GM12878 (cell line): ENCODE data around the gene RPL18. TPM values are rescaled to one million over a fixed set of nuclear protein-coding genes. Genes with fewer than 3 reads are reported as not detected.

Experiments used
- ATAC-seq: fragments of 200-7000 bp; cut with Tn5 transposase; 3 replicates; pipeline ENCODE4 v1.9.1; 2020; ENCODE audit warnings: mild to moderate bottlenecking, moderate library complexity
- BruUV-seq: library from RNA; stranded (reverse); fragments of 400-500 nt; replicated peaks from 2 replicates; lab custom pipeline; 2021; lab: Mats Ljungman, UMichigan
- CTCF ChIA-PET: fragments of 300-600 bp; sonication (Branson Sonifier 250); formaldehyde crosslinking; extraction: SDS; loops from one replicate; lab custom pipeline; 2021; ENCODE audit warnings: inconsistent platforms; lab: Yijun Ruan, JAX
- POLR2A ChIA-PET: fragments of 350-600 bp; formaldehyde crosslinking; extraction: SDS; loops from one replicate; lab custom pipeline; 2021; ENCODE audit warnings: inconsistent platforms; lab: Charles Lee
- RAD21 ChIA-PET: fragments of 300-600 bp; sonication (Branson Sonifier 250); formaldehyde crosslinking; loops from one replicate; lab custom pipeline; 2023; ENCODE audit warnings: antibody characterized with exemption; ENCODE audit not compliant: unreplicated experiment; lab: Charles Lee
- SMC1A ChIA-PET: fragments of 300-600 bp; sonication (Branson Sonifier 250); formaldehyde crosslinking; loops from one replicate; lab custom pipeline; 2023; ENCODE audit not compliant: unreplicated experiment, uncharacterized antibody; lab: Charles Lee
- DNase-seq: peaks from one replicate; pipeline ENCODE4 v3.0.0-alpha.2; 2011; ENCODE audit warnings: low read depth, low spot score
- FAIRE-seq: peaks from 3 replicates; lab custom pipeline; 2011; peaks lifted over from hg19 to GRCh38; lab: Jason Lieb, UNC
- H2AFZ ChIP-seq: 2 replicates; pipeline ENCODE4 v1.6.0; 2011; ENCODE audit warnings: low read depth, low read length, control low read depth; ENCODE audit not compliant: control insufficient read depth
- H3K27ac ChIP-seq: 2 replicates; pipeline ENCODE4 v1.5.1; 2011; ENCODE audit warnings: control low read depth; ENCODE audit not compliant: control insufficient read depth, insufficient read depth
- H3K27me3 ChIP-seq, 2 experiments: replicated peaks in 1 of 2; 2 replicates each; pipeline versions ENCODE4 v1.6.0 to v1.6.1; 2011; ENCODE audit warnings: low read length in 1 of 2; ENCODE audit not compliant: control insufficient read depth in 2 of 2, insufficient read depth in 2 of 2
- H3K36me3 ChIP-seq, 2 experiments: 2 replicates each; pipeline ENCODE4 v1.5.1; 2011; ENCODE audit warnings: low read length in 1 of 2; ENCODE audit not compliant: control insufficient read depth in 2 of 2, insufficient read depth in 2 of 2
- H3K4me1 ChIP-seq: 2 replicates; pipeline ENCODE4 v1.6.1; 2011; ENCODE audit warnings: mild to moderate bottlenecking, low read length, moderate library complexity, mixed read lengths; ENCODE audit not compliant: control insufficient read depth, insufficient read depth
- H3K4me2 ChIP-seq: 2 replicates; pipeline ENCODE4 v1.6.0; 2011; ENCODE audit warnings: control low read depth; ENCODE audit not compliant: control insufficient read depth, insufficient read depth
- H3K4me3 ChIP-seq: fragments of 200-600 bp; sonication (generic); 2 replicates; pipeline ENCODE4 v1.5.1; 2016
- H3K79me2 ChIP-seq: 2 replicates; pipeline ENCODE4 v1.6.0; 2011; ENCODE audit warnings: low read length; ENCODE audit not compliant: control insufficient read depth, insufficient read depth
- H3K9ac ChIP-seq: 2 replicates; pipeline ENCODE4 v1.8.0; 2011; ENCODE audit warnings: low read length, control low read depth, mixed read lengths; ENCODE audit not compliant: control insufficient read depth, insufficient read depth
- H3K9me3 ChIP-seq: replicated peaks from 3 replicates; pipeline ENCODE4 v1.5.1; 2011; ENCODE audit warnings: mild to moderate bottlenecking, low read length; ENCODE audit not compliant: control insufficient read depth, insufficient read depth
- H4K20me1 ChIP-seq: 2 replicates; pipeline ENCODE4 v1.6.0; 2011; ENCODE audit not compliant: control insufficient read depth, insufficient read depth
- BACH1 ChIP-seq: fragments of 450-650 bp; IDR thresholded peaks from 2 replicates; pipeline ENCODE4 v1.6.1; 2017; ENCODE audit warnings: mild to moderate bottlenecking, borderline replicate concordance
- BHLHE40 ChIP-seq, 2 experiments: fragments of 450-650 bp in 1 of 2; IDR thresholded peaks; 2 replicates each; pipeline ENCODE4 v1.6.1; 2011 to 2017; ENCODE audit warnings: low read depth in 2 of 2, borderline replicate concordance in 1 of 2, improper control_type of control experiment in 1 of 2, low read length in 1 of 2, mild to moderate bottlenecking in 1 of 2
- CEBPZ ChIP-seq: fragments of 150-350 bp; IDR thresholded peaks from 2 replicates; pipeline ENCODE4 v1.6.1; 2016; ENCODE audit warnings: low read depth, low read length
- CREB1 ChIP-seq: IDR thresholded peaks from 2 replicates; pipeline ENCODE4 v1.6.1; 2012; ENCODE audit warnings: low read depth, mild to moderate bottlenecking, inconsistent platforms
- E4F1 ChIP-seq: fragments of 450-650 bp; IDR thresholded peaks from 2 replicates; pipeline ENCODE4 v1.6.1; 2018; ENCODE audit warnings: borderline replicate concordance, mild to moderate bottlenecking; ENCODE audit not compliant: partially characterized antibody
- EGR1 ChIP-seq, 2 experiments: IDR thresholded peaks; 1 replicate in 1 of 2; 2 replicates in 1 of 2; pipeline ENCODE4 v1.6.1; 2011 to 2012; ENCODE audit warnings: low read depth in 2 of 2, low read length in 2 of 2, borderline replicate concordance in 1 of 2, mild to moderate bottlenecking in 1 of 2, moderate library complexity in 1 of 2
- HSF1 ChIP-seq: fragments of 150-350 bp; IDR thresholded peaks from 2 replicates; pipeline ENCODE4 v1.6.1; 2014; ENCODE audit warnings: mild to moderate bottlenecking, low read depth, low read length
- MXI1 ChIP-seq: fragments of 150-350 bp; IDR thresholded peaks from 2 replicates; pipeline ENCODE4 v1.6.1; 2011; ENCODE audit warnings: low read depth, mild to moderate bottlenecking, inconsistent platforms, low read length, improper control_type of control experiment
- NBN ChIP-seq: fragments of 450-650 bp; IDR thresholded peaks from 2 replicates; pipeline ENCODE4 v1.6.1; 2016
- NR2C2 ChIP-seq: IDR thresholded peaks from 2 replicates; pipeline ENCODE4 v1.6.1; 2011; ENCODE audit warnings: borderline replicate concordance, low read depth; ENCODE audit not compliant: control insufficient read depth, insufficient read length
- RAD21 ChIP-seq: IDR thresholded peaks from 2 replicates; pipeline ENCODE4 v1.6.1; 2011; ENCODE audit warnings: mild to moderate bottlenecking, low read depth, low read length, moderate library complexity; ENCODE audit not compliant: insufficient read depth
- TARDBP ChIP-seq: IDR thresholded peaks from 2 replicates; pipeline ENCODE4 v1.6.1; 2016; ENCODE audit warnings: borderline replicate concordance
- ZNF207 ChIP-seq: fragments of 450-650 bp; IDR thresholded peaks from 2 replicates; pipeline ENCODE4 v1.6.1; 2014; ENCODE audit warnings: antibody characterized with exemption, mild to moderate bottlenecking, borderline replicate concordance
- WGBS: methylation state at CpG from one replicate; pipeline ENCODE4 v1.1.6; 2016; ENCODE audit warnings: low lambda C conversion rate; ENCODE audit not compliant: insufficient replicate concordance, insufficient coverage; ENCODE audit errors: missing lambda C conversion rate; 5-methylcytosine and 5-hydroxymethylcytosine counted together
- in situ Hi-C: fragments of 300-500 bp; cut with MboI; formaldehyde crosslinking; loops from 9 replicates; pipeline ENCODE4 v1.14.3; 2018; ENCODE audit warnings: mixed read lengths
- intact Hi-C: fragments of 100-400 bp; cut with micrococcal nuclease; formaldehyde crosslinking; loops from one replicate; pipeline ENCODE4 v1.14.2; 2022; ENCODE audit not compliant: unreplicated experiment
- polyA plus RNA-seq, 11 experiments: library from polyadenylated mRNA; depleted of rRNA in 4 of 11; unstranded in 6 of 11; stranded (reverse) in 5 of 11; fragments of >200 nt; fragmentation: Nextera tagmentation in 4 of 11; fragmentation: Illumina TruSeq in 1 of 11; extraction: Ambion mirVana in 4 of 11; extraction: Trizol in 1 of 11; gene quantifications; 1 replicate in 1 of 11; 2 replicates in 10 of 11; pipeline versions ENCODE4 v1.2.1 to v1.2.3, GENCODE V29; 2011 to 2016; ENCODE audit warnings: inconsistent platforms in 2 of 11, missing spikeins in 2 of 11, low read depth in 1 of 11
- total RNA-seq, 4 experiments: library from RNA; depleted of rRNA in 3 of 4; stranded (reverse); fragments of >200 nt in 3 of 4; fragmentation: Illumina TruSeq in 1 of 4; extraction: Trizol in 1 of 4; gene quantifications; 2 replicates each; pipeline versions ENCODE4 v1.2.1 to v1.2.3, GENCODE V29; 2013 to 2021

RPL18 gene
- total and polyA plus RNA-seq, 10 of the 15 experiments (the other 5 are each of a cell fraction or from before 2014, with no cell fraction given): 393 to 4,267 (median 2,019) TPM

- Histone ChIP-seq H3K9ac (peak within 1 kb of the TSS; percentile 37; the same call in 1 of the 2 replicates), H3K4me3 (peak within 1 kb of the TSS; percentile 91), H3K36me3 (no peaks in the 10 kb centered on the region), H3K9me3 (no peaks in the 10 kb centered on the region), H3K4me2 (peak within 1 kb of the TSS; percentile 97), H4K20me1 (no peaks in the 10 kb centered on the region), H2AFZ (peak within 1 kb of the TSS; percentile 88), H3K27me3 (no peaks in the 10 kb centered on the region), H3K4me1 (peaks cover 20% of the 10 kb centered on the region), H3K79me2 (no peaks in the 10 kb centered on the region), H3K27ac (peak within 1 kb of the TSS; percentile 15; the same call in 1 of the 2 replicates)
- ChIA-PET POLR2A (interaction anchor here (0.8 to 2.0 kb wide), 8 partner anchors 12 to 324 kb away, joined by 3 to 15 read pairs (median 4); partner anchors contain the start of genes PPP1R15A, RPL18 and SPHK2), SMC1A (interaction anchor here (0.7 to 2.4 kb wide), 14 partner anchors 8 to 347 kb away, joined by 3 to 13 read pairs (median 4); partner anchors contain the start of genes DBP, GYS1 and RUVBL2), RAD21 (interaction anchor here (0.6 to 2.1 kb wide), 26 partner anchors 13 to 488 kb away, joined by 3 to 18 read pairs (median 4); partner anchors contain the start of genes GYS1, HSD17B14, RPL18 and RUVBL2), CTCF (interaction anchor here (0.6 to 3.6 kb wide), 26 partner anchors 8 to 353 kb away, joined by 3 to 31 read pairs (median 4); partner anchors contain the start of genes GYS1, HSD17B14, RPL18 and RUVBL2)
- intact Hi-C loops (loop anchor here (1.0 to 5.0 kb wide), 3 partner anchors 29 to 191 kb away; partner anchors contain the start of gene HSD17B14), in situ Hi-C loops (loop anchor here (5.0 to 25.0 kb wide), 2 partner anchors 191 to 1241 kb away; partner anchors contain the start of genes AKT1S1, HSD17B14, IL4I1 and TBC1D17)
- no TSS peak for BruUV-seq
- WGBS: under 1% methylated on average over 33 of the region's 33 CpGs
- FAIRE-seq (no peak), ATAC-seq (peak; percentile 93), DNase-seq (no peak)
- TF ChIP-seq BHLHE40 (IDR thresholded peaks at IDR 0.05; ENCODE audit: borderline replicate concordance in 1 of 2, low read depth in 2 of 2, low read length in 1 of 2) (peak in 1 of 2 experiments; percentile 54; a peak in 2 of 4 replicates), NR2C2 (no peak), CREB1 (no peak), TARDBP (0 out of 2 replicates have a peak, but pooled peaks have one; percentile 58), EGR1 (IDR thresholded peaks at IDR 0.05; ENCODE audit: borderline replicate concordance in 1 of 2, low read depth in 2 of 2, low read length in 2 of 2) (peak in 1 of 2 experiments; percentile 54; a peak in 1 of 3 replicates), E4F1 (peak; percentile 70), RAD21 (peak; percentile 97), NBN (peak; percentile 53; the same call in 1 of the 2 replicates), ZNF207 (no peak), CEBPZ (no peak), BACH1 (peak; percentile 83), MXI1 (peak; percentile 30; the same call in 1 of the 2 replicates), HSF1 (no peak)
Observed at GRCh38 chr19:48646001-48646721, 27.2 kb upstream of the RPL18 start, which contains the start of gene CA11. CA11 (minus strand) TSS chr19:48646187; CDS start chr19:48645632, 555 bp downstream.
